Tibial artery (tissue), 4 donors: ENCODE results near the gene SYNDIG1.
"Not testable (repeated sequence)": the region's sequence is repeated elsewhere in the genome, so short reads cannot be mapped to it uniquely, and the experiment has no call there.

Experiments
- DNase-seq, 2 donors: peaks; one replicate each; pipeline ENCODE4 v3.0.0-alpha.2; 2019
- H3K27ac ChIP-seq, 2 donors: fragments of 200-600 bp; sonication (generic) in 1 of 2; 1 replicate in 1 of 2; 2 replicates in 1 of 2; pipeline ENCODE4 v1.5.1; 2018 to 2019; ENCODE audit warnings: mild to moderate bottlenecking in 1 of 2
- H3K27me3 ChIP-seq, 2 donors: fragments of 200-600 bp; sonication (generic) in 1 of 2; one replicate each; pipeline versions ENCODE4 v1.5.1 to v1.6.0; 2016 to 2019
- H3K36me3 ChIP-seq, 3 donors: fragments of 200-600 bp; sonication (generic) in 2 of 3; one replicate each; pipeline ENCODE4 v1.5.1; 2016 to 2019; ENCODE audit warnings: mild to moderate bottlenecking in 2 of 3
- H3K4me1 ChIP-seq, 4 donors: fragments of 200-600 bp; sonication (generic) in 2 of 4; 1 replicate in 3 of 4; 2 replicates in 1 of 4; pipeline ENCODE4 v1.5.1; 2016 to 2019
- H3K4me3 ChIP-seq, 2 donors: fragments of 200-600 bp; sonication (generic) in 1 of 2; 1 replicate in 1 of 2; 2 replicates in 1 of 2; pipeline ENCODE4 v1.5.1; 2018 to 2019; ENCODE audit warnings: mild to moderate bottlenecking in 2 of 2
- H3K9me3 ChIP-seq, 3 donors: fragments of 200-600 bp; sonication (generic) in 1 of 3; one replicate each; pipeline ENCODE4 v1.5.1; 2016 to 2019
- CTCF ChIP-seq, 2 experiments: fragments of 200-600 bp in 1 of 2; fragments of 450-650 bp in 1 of 2; IDR thresholded peaks; one replicate each; pipeline ENCODE4 v1.5.1; 2017 to 2019; ENCODE audit warnings: antibody characterized with exemption in 2 of 2, mild to moderate bottlenecking in 1 of 2, moderate library complexity in 1 of 2
- intact Hi-C: fragments of 100-400 bp; cut with DNase I; formaldehyde crosslinking; loops from one replicate; pipeline ENCODE4 v1.15.0; 2023; ENCODE audit warnings: low total_unique reads

Gene SYNDIG1

DNA sequence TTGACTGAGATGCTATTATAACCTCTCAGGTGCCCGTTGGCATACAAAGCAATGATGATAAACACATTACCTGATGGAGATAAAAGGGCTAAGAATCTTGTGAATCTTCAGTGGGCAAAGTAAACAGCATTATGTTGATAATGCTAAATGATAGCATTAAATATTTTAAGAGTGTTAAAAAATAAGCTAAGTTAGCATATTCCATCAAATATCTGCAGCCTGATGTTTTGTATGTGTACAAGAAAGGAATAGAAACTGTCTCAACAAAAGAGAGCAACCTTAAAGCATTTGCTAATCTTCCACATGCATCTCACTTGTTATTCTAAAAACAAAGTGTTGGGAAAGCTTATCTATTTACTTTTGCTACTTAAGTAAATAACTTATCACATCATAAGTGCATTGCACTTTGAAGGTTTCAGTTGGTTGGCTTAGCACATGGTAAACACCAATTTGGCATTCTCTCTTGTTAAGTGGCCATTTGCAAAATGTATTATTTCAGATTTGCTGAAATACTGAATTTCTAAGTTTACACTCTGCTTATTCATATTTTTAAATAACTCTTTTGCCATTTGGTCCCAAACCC, 151.6 kb downstream of the SYNDIG1 start:
- H3K36me3 ChIP-seq, result no peaks in the 10 kb centered on the region
- H3K9me3 ChIP-seq, result no peaks in the 10 kb centered on the region
- intact Hi-C loops, result no loop called here
- DNase-seq, result no peak
- H3K27me3 ChIP-seq, result no peaks in the 10 kb centered on the region
- no peak for TF ChIP-seq CTCF (IDR thresholded peaks at IDR 0.05)
- no peak overlapping the region for H3K27ac ChIP-seq
- H3K4me1 ChIP-seq, result peaks cover 0 to 5% (median 0%) of the 10 kb centered on the region in 4 donors
- H3K4me3 ChIP-seq, result no peak overlapping the region

DNA sequence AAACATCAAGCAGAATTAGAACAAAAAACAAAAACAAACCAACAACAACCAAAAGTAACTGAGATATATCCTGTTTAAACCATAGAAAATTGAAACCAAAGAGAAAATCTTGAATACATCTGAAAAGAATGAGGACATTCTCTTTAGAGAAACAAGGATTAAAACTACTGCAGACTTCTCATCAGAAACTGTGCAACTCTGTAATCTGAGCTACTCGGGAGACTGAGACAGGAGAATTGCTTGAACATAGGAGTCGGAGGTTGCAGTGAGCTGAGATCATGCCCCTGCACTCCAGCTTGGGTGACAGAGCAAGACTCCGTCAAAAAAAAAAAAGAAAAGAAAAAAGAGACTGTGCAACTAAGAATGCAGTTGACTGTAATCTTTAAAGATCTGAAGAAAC, 153.4 kb downstream of the SYNDIG1 start:
- H3K27me3 ChIP-seq, result no peaks in the 10 kb centered on the region
- no peaks in the 10 kb centered on the region for H3K9me3 ChIP-seq
- no peak for TF ChIP-seq CTCF (IDR thresholded peaks at IDR 0.05)
- no peak overlapping the region for H3K27ac ChIP-seq
- peaks cover 0 to 5% (median 0%) of the 10 kb centered on the region in 4 donors for H3K4me1 ChIP-seq
- no peak for DNase-seq
- no peak overlapping the region for H3K4me3 ChIP-seq
- intact Hi-C loops, result no loop called here
- H3K36me3 ChIP-seq, result no peaks in the 10 kb centered on the region

- intact Hi-C loops, H3K36me3 ChIP-seq, H3K4me3 ChIP-seq, DNase-seq, H3K4me1 ChIP-seq, H3K9me3 ChIP-seq, H3K27ac ChIP-seq, H3K27me3 ChIP-seq: not testable (repeated sequence)
Measured at GRCh38 chr20:24626141-24626540, 156.7 kb downstream of the SYNDIG1 start.

DNA sequence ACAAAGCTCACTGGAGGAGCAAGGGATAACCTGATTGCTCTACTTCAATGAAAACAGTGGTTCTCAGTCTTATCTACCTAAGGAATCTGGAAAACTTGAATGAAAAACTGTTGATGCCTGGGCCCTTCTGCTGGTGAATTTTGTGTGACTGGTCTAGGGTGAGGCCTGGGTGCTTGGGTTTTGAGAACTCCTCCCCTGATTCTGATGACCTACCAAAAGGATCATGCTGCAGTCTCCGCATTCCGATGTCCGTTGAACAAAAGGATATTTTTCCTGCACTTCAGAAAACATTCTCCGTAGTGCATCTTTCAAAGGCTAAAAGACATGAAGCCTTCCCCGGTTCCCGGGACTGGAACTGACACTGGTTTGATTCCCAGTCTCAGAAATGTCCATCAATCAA, 157.9 kb downstream of the SYNDIG1 start:
- no peaks in the 10 kb centered on the region for H3K36me3 ChIP-seq
- no peak overlapping the region for H3K27ac ChIP-seq
- intact Hi-C loops, result no loop called here
- H3K9me3 ChIP-seq, result no peaks in the 10 kb centered on the region
- H3K27me3 ChIP-seq, result no peaks in the 10 kb centered on the region
- DNase-seq, result no peak
- H3K4me3 ChIP-seq, result no peak overlapping the region
- TF ChIP-seq CTCF (IDR thresholded peaks at IDR 0.05), result no peak
- H3K4me1 ChIP-seq, result peaks cover 0 to 4% (median 0%) of the 10 kb centered on the region in 4 donors

- H3K9me3 ChIP-seq, result no peaks in the 10 kb centered on the region
- no peak overlapping the region for H3K27ac ChIP-seq
- no peaks in the 10 kb centered on the region for H3K27me3 ChIP-seq
- H3K4me3 ChIP-seq, result no peak overlapping the region
- no peak for DNase-seq
- TF ChIP-seq CTCF (IDR thresholded peaks at IDR 0.05), result no peak
- no peaks in the 10 kb centered on the region for H3K4me1 ChIP-seq
- intact Hi-C loops, result no loop called here
- H3K36me3 ChIP-seq, result no peaks in the 10 kb centered on the region
Measured at GRCh38 chr20:24627926-24628325, 158.5 kb downstream of the SYNDIG1 start.

DNA sequence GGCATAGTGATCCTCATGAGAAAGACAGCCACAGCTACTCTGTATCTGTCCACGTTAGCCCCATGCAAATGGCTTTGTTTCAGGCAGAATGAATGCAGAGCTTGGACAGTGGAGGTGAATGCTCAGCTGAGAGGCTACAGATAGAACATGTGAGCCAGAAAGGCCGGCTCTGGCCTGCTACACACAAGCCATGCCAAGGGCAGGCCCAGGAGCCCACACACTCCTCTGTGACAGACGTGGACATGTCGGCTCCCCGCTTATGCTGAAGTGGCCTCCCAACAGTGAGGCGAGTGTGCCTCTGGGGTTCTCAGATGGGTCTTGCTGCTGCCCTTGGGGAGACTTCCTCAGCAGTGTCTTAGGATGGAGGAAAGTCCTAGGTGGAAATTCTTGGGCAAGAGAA, 159.6 kb downstream of the SYNDIG1 start:
- H3K9me3 ChIP-seq, result no peaks in the 10 kb centered on the region
- H3K4me3 ChIP-seq, result no peak overlapping the region
- no peaks in the 10 kb centered on the region for H3K27me3 ChIP-seq
- TF ChIP-seq CTCF (IDR thresholded peaks at IDR 0.05), result no peak
- no peaks in the 10 kb centered on the region for H3K4me1 ChIP-seq
- intact Hi-C loops, result no loop called here
- DNase-seq, result no peak
- H3K27ac ChIP-seq, result no peak overlapping the region
- H3K36me3 ChIP-seq, result no peaks in the 10 kb centered on the region
